Activated CD4-positive, CD25-positive, alpha-beta regulatory T cell treated with anti-CD3 and anti-CD28 coated beads, Interleukin-2, amount 50 U/mL, for 72 hours (primary cell): ENCODE measurements around the gene KRTAP4-3.
"Not testable (repeated sequence)": the region's sequence is repeated elsewhere in the genome, so short reads cannot be mapped to it uniquely, and the experiment has no call there.

Experiments used
- DNase-seq: peaks from one replicate; pipeline ENCODE4 v3.0.0; 2021

Gene KRTAP4-3

DNA sequence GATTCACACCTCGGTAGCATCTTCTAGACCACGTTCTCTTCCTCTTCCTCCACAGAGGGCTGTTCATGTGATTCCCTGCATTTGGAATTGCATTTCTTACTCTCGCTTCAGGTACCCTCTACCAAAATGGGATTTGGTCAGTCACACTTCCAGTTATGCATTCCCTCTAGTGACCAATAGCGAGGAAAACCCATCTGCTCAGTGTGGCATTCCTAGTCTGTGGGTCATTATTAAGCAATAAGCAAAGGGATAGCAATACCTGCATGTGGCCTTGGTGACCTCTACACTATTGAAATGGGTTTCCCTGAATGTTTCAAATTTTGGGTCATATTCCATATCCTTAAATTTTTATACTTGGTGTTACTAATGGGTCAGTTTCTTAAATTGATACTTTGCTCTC is 18.0 kb downstream of the KRTAP4-3 start:
- no peak for DNase-seq

DNA sequence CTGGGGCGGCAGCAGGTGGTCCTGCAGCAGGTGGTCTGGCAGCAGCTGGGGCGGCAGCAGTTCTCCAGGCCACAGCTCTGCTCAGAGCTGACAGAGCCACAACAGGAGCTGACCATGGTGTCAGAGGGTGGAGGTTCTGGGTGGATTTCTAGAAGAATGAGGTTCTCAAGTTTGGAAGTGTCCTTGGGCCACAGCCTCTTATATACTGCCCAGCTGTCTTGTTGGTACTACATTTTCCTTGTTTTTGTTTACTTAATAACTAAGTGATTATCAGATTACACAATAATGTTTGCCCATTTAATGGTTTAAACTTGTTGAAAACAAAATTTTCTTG is 18.4 kb downstream of the KRTAP4-3 start, which contains the start of gene KRTAP4-5:
Gene KRTAP4-5, minus strand, starts transcription at position 174 of the 334 bp plus-strand sequence. Its CDS starts 58 bp downstream, at position 116.
- DNase-seq: no peak

DNA sequence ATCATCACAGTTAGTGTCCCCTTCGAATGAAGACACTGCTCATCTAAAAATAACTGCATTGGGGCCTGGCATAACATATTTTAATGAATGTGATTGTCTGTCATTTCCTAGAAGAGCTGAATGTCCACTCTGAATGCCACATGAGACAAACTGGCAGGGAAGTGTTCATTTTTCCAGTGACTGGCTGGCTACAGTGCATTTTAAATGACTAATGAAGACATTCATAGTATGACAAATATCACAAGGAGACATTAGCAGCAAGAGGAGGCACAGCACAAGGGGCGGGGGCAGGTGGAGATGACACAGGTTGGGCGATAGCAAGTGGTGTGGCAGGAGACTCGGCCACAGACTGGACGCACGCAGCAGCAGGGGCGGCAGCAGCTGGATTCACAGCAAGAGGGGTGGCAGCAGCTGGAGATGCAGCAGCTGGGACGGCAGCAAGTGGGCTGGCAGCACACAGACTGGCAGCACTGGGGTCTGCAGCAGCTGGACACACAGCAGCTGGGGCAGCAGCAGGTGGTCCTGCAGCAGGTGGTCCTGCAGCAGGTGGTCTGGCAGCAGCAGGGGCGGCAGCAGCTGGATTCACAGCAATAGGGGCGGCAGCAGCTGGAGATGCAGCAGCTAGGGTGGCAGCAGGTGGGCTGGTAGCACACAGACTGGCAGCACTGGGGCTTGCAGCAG is 18.9 kb downstream of the KRTAP4-3 start:
- DNase-seq: not testable (repeated sequence)

DNA sequence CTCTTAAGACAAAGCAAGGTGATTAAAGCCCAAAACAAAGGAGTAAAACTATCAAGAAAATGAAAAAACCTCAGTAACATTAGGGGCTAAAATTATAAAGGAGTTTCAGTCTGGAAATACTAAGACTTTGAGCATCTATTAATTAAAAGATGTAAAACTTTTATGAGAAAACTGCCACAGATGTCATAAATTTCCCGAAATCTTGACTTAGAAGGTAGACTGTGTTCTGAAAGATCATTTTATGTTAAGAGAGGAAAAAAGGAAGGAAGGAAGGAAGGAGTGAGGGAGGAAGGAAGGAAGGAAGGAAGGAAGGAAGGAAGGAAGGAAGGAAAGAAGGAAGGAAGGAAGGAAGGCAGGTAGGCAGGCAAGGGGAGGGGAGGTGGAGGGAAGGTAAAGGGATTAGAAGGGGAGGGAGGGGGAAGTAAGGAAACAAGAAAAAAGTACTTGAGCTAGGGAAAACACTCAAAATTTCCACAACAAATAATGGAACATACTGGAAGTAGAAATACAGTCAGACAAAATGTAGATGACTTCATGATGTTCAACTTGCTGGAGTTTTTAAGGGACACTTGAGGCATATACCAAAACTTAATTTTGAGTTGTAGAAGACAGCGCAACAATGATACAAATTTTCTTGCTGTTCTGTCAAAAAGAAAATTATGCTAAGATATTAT is 20.4 kb downstream of the KRTAP4-3 start:
- no peak for DNase-seq

DNA sequence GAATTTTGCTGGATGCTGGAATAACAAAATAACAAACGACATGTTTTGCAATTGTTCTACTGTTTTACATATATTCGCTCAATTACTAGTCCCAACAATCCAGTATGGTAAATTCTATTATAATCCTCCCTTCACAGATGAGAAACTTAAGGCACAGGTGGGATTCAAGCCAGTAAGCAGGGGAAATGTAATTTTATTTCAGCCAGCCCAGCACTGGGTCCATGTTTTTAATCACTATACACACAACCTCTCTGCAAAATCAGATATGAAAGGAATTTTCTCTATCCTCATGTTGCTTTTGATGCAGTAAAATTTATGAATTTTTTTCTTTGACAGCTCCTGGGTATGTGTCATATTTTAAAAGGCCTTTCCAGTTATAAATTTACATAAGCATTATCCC is 22.8 kb downstream of the KRTAP4-3 start:
- no peak for DNase-seq

DNA sequence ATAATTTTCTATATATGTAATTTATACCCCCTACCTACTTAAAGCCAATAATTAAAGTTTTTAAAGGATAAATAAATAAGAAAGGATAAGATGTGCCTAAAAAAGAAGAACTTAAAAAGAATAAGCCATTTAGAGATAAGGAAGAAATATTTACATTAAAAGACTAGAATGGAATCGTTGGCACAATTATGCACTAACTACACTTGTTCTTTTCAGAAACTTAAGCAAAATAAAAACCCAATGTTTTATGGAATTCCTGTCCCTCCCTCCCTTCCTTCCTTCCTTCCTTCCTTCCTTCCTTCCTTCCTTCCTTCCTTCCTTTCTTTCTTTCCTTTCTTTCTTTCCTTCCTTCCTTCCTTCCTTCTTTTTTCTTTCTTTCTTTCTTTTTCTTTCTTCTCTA is 23.2 kb downstream of the KRTAP4-3 start:
- DNase-seq: no peak

DNA sequence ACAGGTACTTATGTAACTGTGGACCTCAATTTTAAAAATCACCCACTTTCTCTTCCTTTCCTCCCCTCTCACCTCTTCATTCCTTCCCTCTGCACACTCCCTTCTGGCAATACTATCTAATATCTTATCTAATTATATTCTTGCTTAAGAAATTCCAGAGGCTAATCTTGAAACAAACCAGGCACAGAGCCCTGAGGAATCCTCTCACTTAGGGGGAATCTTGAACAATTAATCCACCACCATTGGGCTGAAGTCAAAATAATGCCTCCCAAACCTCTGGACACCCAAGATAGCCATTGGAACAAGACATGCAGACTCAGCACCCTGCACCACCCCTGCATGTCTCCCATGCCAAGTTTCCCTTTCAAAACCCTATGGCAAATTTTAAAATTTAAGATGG is 26.7 kb downstream of the KRTAP4-3 start:
- DNase-seq: no peak

DNA sequence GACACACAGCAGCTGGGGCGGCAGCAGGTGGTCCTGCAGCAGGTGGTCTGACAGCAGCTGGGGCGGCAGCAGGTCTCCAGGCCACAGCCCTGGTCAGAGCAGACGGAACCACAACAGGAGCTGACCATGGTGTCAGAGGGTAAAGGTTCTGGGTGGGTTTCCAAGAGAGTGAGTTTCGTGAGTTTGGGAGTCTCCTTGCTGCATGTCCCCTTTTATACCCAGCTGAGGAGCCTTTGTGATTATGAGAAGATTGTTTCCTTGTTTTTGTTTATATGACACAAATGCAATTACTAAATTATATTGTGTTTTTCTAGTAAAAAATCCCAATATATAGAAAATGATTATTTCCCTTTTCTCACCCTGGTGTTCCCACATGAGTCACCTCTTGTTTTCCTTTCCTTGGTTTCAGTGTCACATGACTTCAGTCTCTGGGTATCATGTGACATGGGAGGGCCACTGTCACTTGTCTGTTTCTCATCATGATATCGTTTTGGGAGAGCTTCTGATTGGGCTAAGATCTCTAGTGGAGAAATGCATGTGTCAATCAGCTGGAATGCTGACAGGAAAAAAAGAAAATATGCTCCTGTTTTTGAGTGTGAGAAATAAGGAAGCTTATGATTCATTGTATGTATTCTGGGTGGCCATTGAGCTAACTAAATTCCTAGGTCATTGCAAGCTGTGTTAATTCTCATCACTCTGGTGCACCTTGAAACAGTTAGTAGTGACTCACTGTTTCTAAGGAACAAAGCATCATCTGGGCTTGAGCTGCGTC is 27.5 kb downstream of the KRTAP4-3 start, which contains the start of gene KRTAP4-6:
Gene KRTAP4-6, minus strand, starts transcription at position 185 of the 772 bp plus-strand sequence. Its CDS starts 57 bp downstream, at position 128.
- DNase-seq: no peak

DNA sequence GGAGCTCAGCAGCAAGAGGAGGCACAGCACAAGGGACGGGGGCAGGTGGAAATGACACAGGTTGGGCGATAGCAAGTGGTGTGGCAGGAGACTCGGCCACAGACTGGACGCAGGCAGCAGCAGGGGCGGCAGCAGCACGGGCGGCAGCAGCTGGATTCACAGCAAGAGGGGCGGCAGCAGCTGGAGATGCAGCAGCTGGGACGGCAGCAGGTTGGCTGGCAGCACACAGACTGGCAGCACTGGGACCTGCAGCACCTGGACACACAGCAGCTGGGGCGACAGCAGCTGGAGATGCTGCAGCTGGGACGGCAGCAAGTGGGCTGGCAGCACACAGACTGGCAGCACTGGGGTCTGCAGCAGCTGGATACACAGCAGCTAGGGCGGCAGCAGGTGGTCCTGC is 28.2 kb downstream of the KRTAP4-3 start:
- not testable (repeated sequence) for DNase-seq

DNA sequence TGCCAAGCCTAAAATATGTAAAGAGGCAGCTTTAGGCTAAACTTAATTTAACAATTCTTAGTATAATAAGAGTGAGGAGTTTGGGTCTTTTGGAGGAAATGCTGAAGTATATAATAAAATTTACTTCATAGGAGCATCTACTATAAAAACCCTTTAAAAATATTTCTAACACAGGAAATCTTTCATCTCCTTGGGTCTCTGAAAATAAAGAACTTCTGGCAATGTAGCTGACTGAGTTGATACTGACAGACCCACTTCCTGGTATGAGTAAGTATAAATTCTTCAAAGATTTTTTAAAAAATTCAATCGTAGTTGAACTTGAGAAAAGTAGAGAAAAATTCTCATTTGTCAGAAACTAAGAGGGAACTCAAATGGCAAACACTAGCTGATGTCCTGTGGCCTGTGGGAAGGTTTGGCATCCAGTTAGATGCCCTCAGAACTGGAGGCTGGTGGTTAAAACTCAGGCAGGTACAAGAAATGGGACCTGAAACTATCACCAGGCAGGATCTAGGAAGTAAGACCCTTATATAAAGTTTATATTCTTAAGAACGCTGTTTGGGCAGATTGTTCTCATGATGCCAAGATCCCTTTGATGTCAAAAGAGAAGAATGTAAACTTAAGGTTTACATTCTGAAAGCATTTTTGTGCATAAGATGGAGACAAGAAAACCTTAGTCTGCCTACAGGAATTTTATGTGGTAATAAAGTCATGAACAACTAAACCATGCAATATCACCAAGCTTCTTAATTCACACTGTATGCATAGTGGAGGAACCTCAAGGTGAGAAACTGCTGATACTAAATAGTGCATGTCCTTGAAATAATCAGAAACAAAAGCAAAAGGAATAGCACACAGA is 33.9 kb downstream of the KRTAP4-3 start:
- no peak for DNase-seq

DNA sequence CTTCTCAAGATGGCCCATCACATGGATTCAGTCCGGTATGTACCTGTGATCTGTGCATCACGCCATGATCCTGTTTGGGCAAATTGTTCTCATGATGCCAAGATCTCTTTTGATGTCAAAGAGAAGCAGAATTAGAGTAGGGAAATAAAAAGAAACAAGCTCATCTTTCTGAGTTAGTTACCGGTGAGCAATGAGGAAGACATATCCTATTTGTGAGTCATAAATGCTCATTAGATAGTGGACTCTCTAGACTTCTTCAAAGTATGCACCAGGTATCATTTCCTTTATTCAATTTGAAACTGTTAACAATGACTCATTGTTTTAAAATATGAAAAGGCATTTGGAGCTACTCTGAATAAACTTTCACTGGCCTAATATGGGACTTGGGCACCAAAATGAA is 36.0 kb downstream of the KRTAP4-3 start:
- DNase-seq: no peak

DNA sequence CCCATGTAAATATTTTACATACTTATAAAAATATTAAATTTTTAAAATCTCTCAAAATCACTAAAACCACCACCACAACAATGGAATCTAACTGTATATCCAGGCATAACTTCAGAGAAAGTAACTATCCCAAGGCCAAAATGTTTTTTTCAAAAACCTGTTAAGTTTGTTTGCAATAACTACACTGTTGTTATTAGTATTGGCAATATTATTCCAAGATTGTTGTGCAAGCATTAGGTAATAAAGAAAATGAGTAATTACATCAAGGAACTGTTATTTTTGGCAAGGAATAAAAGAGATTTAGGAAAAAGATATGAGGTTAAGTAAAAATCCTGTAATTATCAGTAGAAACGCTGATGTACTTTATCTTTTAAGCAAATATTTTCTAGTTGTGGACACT is 40.6 kb downstream of the KRTAP4-3 start:
- no peak for DNase-seq

DNA sequence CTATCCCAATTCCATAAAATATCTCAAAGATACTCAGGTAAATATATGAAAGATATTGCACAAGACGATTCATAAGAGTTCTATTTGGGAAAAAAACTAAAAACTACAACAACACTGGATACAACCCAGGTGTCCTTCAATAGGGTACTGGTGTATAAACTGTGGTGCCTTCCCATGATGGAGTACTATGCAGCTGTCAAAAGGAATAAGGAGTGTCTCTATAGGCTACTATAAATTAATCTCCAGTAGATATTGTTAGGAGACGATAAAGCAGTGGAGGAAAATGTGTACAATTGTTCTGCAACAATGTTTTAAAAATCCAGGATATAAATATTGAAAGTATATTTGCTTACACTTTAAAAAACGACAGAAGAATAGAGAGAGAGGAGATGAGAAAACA is 41.6 kb downstream of the KRTAP4-3 start:
- no peak for DNase-seq

DNA sequence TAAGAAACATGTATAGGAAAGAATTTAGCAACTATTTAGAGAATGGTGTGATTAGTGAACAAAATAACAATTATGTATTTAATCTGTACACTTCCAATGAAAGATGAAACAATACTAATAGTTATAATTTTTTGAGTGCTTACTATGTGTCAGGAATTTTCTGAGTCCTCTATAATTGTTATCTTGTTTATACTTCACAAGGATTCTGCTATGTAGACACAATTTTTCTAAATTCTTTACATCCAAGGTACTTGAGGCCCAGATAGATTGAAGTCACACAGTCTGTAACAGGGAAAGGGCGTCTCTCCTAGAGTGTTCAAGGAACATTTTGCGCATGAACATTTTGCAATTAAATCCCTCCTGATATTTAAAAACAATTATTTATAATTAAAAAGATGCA is 43.0 kb downstream of the KRTAP4-3 start:
- DNase-seq: no peak

DNA sequence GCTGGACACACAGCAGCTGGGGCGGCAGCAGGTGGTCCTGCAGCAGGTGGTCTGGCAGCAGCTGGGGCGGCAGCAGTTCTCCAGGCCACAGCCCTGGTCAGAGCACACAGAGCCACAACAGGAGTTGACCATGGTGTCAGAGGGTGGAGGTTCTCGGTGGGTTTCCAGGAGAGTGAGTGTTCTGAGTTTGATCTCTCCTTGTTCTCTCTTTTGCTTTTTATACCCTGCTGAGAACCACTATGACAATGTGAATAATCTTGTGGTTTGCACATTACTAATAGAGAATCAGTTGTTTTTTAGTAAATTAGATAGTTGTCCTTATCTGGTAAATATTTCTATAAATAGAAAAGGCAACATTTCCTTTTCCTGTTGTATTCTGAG is 44.0 kb downstream of the KRTAP4-3 start, which contains the start of gene KRTAP4-12:
Gene KRTAP4-12, minus strand, starts transcription at position 192 of the 381 bp plus-strand sequence. Its CDS starts 60 bp downstream, at position 132.
- DNase-seq: not testable (repeated sequence)

DNA sequence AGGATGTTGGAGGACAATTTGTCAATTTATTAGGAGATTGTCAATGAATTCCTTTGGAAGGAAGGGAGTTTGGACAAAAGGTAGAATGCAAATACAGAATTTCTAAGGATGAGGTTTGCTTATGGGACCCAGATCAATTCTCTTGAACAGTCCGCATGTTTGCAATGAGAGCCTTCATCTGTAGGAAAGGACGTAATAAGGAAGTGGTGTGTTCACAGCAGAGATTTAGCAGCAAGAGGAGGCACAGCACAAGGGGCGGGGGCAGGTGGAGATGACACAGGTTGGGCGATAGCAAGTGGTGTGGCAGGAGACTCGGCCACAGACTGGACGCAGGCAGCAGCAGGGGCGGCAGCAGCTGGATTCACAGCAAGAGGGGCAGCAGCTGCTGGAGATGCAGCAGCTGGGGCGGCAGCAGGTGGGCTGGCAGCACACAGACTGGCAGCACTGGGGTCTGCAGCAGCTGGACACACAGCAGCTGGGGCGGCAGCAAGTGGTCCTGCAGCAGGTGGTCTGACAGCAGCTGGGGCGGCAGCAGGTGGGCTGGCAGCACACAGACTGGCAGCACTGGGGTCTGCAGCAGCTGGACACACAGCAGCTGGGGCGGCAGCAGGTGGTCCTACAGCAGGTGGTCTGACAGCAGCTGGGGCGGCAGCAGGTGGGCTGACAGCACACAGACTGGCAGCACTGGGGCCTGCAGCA is 44.6 kb downstream of the KRTAP4-3 start:
- not testable (repeated sequence) for DNase-seq

DNA sequence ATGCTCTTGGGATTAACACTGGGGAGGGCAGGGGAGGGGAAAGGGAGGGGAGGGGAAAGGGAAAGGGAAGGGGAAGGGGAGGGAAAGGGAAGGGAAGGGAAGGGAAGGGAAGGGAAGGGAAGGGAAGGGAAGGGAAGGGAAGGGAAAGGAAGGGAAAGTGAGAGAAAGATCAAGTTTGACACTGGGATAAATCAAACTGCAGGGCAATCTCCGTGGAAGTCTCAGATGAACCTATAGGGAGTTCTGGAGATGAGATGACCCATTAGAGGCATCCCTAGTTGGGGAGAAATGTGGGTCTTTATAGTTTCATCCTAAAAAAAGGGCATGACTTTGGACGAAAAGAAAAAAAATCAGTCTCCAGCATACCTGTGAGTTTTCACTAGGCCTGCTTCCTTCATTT is 46.3 kb downstream of the KRTAP4-3 start:
- no peak for DNase-seq

DNA sequence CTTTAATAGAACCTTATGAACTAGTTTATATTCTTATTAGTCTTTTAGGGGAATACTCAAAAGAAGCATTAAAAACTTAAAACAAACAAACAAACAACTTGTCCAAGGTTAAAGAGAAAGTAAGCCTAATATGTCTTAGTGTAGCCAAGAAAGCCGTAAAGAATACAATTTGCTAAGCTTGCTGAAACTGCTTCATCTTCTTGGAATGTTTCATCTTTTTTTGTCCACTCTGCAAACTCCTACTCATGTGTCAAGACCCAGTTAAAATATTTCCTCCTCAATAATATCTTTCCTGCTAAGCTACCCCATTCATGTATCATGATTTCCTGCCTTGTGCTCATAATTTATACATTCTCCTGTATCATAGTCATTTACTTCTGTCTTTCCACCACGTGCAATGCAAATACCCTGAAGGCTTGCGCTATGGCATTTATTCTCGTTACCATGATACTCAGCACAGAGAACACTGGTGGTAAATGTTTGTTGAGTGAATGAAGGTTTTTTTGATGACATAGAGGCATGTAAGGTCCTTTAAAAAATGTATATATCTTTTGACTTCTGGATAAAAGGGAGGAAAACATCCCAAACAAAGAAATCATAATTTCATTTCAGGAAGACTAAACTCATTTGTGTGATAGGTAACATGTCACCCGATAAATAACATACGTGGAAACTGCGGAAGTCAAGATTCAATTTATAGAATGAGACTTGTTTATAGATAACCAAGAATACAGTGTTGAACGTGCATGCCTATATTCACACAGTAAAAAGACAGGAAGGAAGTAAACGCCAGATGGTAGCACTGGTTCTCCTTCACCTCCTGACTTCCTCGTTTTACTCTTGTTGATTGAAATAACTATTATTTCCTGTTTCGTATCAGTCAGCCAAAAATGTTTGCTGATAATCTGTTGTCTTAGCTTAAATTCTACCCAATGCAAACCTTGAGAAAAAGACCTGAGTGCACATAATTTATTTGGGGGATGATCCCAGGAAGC is 48.0 kb downstream of the KRTAP4-3 start:
- not testable (repeated sequence) for DNase-seq

DNA sequence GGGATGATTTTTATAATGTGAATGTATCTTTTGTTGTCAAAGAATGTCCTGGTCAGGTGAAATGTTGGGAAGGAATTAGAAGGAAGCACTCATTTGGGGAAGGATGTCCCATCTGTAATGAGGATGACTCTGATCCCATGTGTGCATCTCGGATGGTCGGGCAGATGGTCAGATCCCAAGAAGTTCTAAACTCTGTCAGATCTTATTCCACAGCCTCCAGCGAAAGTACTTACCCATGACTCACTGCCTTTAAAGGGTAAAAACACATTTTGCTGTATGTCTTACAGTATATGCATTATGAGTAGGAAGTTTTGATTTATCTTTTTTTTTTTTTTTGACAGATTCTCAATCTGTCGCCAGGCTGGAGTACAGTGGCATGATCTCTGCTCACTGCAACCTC is 49.3 kb downstream of the KRTAP4-3 start:
- no peak for DNase-seq

DNA sequence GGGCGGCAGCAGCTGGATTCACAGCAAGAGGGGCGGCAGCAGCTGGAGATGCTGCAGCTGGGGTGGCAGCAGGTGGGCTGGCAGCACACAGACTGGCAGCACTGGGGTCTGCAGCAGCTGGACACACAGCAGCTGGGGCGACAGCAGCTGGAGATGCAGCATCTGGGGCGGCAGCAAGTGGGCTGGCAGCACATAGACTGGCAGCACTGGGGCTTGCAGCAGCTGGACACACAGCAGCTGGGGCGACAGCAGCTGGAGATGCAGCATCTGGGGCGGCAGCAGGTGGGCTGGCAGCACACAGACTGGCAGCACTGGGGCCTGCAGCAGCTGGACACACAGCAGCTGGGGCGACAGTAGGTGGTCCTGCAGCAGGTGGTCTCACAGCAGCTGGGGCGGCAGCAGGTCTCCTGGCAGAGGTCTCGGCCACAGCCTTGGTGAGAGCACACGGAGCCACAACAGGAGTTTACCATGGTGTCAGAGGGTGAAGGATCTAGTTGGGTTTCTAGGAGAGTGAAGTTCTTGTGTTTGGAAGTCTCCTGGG is 50.1 kb downstream of the KRTAP4-3 start, which contains the start of gene KRTAP4-11:
Gene KRTAP4-11, minus strand, starts transcription at position 528 of the 541 bp plus-strand sequence. Its CDS starts 58 bp downstream, at position 470.
- DNase-seq: not testable (repeated sequence)
